ENCODE results near the gene SDK1.

The SDK1 gene

DNA sequence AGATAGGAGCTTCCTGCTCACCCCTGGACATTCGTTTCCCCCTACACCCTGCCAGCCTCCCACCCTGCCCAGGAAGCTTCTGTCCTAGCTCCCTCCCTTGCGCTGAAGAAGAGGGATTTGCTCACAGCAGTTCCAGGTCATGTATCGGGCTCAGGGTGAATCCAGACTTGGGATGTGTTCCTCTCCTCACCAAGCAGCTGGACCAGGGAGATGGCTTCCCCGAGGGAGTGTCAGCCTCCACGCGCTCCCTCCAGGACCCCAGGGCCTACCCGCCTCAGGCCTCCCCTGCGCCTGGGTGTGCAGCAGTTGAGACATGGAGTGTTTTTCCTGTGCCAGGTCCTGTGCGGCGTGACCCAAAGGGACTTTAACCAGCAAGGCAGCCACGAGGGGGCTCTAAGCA is 945.5 kb downstream of the SDK1 start:
- TF ChIP-seq, protein P1, sequence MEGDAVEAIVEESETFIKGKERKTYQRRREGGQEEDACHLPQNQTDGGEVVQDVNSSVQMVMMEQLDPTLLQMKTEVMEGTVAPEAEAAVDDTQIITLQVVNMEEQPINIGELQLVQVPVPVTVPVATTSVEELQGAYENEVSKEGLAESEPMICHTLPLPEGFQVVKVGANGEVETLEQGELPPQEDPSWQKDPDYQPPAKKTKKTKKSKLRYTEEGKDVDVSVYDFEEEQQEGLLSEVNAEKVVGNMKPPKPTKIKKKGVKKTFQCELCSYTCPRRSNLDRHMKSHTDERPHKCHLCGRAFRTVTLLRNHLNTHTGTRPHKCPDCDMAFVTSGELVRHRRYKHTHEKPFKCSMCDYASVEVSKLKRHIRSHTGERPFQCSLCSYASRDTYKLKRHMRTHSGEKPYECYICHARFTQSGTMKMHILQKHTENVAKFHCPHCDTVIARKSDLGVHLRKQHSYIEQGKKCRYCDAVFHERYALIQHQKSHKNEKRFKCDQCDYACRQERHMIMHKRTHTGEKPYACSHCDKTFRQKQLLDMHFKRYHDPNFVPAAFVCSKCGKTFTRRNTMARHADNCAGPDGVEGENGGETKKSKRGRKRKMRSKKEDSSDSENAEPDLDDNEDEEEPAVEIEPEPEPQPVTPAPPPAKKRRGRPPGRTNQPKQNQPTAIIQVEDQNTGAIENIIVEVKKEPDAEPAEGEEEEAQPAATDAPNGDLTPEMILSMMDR (conservative IDR thresholded peaks at IDR 0.05; ENCODE audit: low read length): no peak
- DNase-seq (ENCODE audit: low read depth): no peak
- H3K4me3 ChIP-seq (ENCODE audit: low read length): no peak overlapping the region

DNA sequence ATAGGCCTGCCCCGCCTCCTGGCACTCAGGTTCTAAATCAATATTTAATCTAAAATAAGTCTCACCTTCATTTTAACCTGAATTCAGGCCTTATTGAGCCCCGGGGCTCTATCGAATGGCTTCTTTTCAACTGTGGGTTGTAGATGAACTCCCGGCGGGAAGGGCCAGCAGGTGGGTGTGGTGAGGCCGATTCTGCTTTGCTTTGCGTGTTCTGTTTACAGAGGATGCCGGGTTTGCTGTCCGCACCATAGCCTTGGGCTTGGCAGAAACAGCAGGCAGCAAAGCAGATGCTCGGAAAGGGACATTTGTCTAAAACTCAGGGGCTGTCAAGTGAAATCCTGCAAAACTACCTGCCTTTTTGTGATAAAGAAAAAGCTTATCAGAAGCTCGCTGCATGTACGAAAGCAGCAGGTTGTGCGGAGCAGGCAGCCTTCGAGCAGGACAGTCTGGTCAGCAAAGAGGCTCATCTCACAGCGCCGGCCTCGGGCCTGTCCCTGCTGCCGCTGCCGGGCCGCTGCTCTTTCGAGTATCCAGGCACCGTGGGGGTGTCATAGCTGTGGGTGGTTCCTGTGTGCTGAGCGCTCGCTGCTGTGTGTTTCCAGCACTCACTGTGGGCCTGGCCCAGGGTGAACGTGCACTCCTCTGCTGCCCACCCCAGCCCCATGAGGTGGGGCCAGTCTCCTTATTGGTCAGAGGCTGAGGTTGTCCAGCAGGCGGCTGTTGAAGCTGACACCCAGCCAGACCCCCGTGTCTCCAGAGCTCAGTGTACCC is 946.2 kb downstream of the SDK1 start:
- H3K4me3 ChIP-seq (ENCODE audit: low read length): no peak overlapping the region
- DNase-seq (ENCODE audit: low read depth): no peak
- TF ChIP-seq, protein P1 (conservative IDR thresholded peaks at IDR 0.05; ENCODE audit: low read length): no peak

DNA sequence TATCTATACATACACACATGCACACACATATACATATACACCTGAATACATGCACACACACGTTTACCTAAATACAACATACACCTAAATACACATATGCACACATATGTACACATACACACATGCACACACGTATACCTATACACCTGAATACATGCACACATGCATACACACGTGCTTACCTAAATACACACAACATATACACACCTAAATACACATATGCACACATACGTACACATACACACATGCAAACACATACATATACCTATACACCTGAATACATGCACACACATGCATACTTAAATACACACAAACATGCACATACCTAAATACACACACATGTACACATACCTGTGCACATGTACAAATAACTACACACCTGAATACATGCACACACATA is 947.2 kb downstream of the SDK1 start:
- no peak for DNase-seq (ENCODE audit: low read depth)
- TF ChIP-seq, protein P1 (conservative IDR thresholded peaks at IDR 0.05; ENCODE audit: low read length): no peak

DNA sequence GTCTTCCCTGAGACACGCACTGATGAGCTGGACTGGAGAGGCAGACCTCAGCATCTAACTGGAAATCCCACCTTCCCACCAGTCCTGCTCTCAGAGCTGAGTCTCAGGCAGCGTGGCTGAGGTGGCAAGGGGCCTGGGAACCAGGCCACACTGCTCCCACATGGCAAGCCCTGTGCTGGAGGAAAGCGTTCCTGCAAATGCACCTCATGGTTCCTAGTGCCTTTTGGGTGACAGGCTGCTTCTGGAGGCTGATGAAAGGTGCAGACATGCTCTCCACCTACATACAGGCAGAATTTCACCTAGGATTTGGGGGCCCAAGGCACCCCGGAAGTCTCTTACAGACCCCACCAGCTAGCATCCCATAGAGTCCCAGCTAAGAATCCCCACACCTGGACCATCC is 948.2 kb downstream of the SDK1 start:
- H3K4me3 ChIP-seq (ENCODE audit: low read length): no peak overlapping the region
- TF ChIP-seq, protein P1 (conservative IDR thresholded peaks at IDR 0.05; ENCODE audit: low read length): no peak
- no peak for DNase-seq (ENCODE audit: low read depth)

More for the DNA sequence above, 947.2 kb downstream of the SDK1 start:
- H3K4me3 ChIP-seq (ENCODE audit: low read length): no peak overlapping the region

DNA sequence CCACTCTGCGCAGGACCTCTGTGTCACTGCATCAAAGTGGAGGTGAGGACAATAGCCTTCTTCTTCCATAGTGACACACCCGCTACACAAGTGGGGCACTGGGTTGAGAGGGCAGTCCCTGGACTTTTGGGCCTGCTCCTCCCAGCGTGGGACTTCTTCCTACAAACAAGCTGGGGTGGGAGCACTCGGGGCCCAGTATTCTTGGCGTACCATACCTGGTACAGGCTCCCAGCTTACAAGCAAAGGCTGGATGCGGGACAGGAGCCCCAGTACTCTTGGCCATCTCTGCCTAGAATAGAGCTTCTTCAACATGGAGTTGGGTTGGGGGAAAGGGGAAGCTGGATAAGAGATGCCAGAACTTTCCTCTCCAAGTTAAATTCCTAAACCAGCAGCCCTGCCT is 954.3 kb downstream of the SDK1 start:
- no peak for DNase-seq (ENCODE audit: low read depth)
- TF ChIP-seq, protein P1 (conservative IDR thresholded peaks at IDR 0.05; ENCODE audit: low read length): no peak
- no peak overlapping the region for H3K4me3 ChIP-seq (ENCODE audit: low read length)

DNA sequence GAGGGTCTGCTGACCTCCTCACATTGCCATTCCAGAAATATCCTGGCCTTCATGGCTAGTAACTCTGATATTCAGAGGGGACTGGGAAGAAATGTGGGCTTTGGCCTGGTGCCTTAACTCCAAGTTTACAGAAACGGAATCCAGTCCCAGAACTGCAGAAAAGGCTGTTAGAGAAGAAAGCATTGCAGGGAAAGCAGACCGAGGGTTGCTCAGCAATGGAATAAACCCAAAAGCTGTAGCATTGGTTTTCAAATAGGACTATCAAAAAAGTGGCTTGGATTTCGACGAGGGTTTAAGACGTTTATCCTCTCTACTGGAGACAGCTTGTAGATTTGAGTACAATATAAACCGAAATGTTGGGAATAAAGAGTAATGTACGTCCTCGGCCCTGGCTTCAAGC is 955.2 kb downstream of the SDK1 start:
- no peak overlapping the region for H3K4me3 ChIP-seq (ENCODE audit: low read length)
- no peak for DNase-seq (ENCODE audit: low read depth)
- TF ChIP-seq, protein P1 (conservative IDR thresholded peaks at IDR 0.05; ENCODE audit: low read length): no peak

Measured in AG10803 (cell line).